ENCODE measurements around the gene ARMC7.

The ARMC7 gene

DNA sequence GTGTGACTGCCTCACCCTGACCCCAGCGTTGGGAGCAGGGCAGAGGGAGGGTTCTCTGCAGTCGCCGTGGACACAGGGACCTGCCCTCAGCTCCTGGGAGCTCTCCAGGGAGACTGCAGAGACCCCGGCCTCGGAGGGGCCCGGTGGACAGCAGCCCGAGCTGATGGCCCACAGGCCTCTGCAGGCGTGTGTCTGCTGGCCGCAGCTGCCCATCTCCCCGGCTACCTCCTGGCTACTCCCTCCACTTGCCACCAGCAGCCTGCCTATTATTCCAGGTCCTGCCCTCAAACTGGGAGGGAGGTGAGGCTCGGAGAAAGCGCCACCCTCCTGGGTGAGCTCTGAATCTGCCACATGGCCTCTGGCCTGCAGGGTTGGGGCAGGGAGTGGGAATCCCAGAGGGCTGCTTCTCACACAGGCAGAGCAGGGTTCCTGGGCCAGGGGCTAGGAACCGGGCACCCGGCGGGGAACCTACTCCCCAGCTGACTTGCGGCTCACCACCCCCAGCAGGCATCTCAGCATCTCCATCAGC lies 14.8 kb upstream of the ARMC7 start:
- FAIRE-seq: no peak
- no peak for DNase-seq (ENCODE audit: insufficient read length, low spot score)
- TF ChIP-seq, protein P1, sequence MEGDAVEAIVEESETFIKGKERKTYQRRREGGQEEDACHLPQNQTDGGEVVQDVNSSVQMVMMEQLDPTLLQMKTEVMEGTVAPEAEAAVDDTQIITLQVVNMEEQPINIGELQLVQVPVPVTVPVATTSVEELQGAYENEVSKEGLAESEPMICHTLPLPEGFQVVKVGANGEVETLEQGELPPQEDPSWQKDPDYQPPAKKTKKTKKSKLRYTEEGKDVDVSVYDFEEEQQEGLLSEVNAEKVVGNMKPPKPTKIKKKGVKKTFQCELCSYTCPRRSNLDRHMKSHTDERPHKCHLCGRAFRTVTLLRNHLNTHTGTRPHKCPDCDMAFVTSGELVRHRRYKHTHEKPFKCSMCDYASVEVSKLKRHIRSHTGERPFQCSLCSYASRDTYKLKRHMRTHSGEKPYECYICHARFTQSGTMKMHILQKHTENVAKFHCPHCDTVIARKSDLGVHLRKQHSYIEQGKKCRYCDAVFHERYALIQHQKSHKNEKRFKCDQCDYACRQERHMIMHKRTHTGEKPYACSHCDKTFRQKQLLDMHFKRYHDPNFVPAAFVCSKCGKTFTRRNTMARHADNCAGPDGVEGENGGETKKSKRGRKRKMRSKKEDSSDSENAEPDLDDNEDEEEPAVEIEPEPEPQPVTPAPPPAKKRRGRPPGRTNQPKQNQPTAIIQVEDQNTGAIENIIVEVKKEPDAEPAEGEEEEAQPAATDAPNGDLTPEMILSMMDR (IDR thresholded peaks at IDR 0.05; ENCODE audit: insufficient read depth, missing control alignments): no peak

DNA sequence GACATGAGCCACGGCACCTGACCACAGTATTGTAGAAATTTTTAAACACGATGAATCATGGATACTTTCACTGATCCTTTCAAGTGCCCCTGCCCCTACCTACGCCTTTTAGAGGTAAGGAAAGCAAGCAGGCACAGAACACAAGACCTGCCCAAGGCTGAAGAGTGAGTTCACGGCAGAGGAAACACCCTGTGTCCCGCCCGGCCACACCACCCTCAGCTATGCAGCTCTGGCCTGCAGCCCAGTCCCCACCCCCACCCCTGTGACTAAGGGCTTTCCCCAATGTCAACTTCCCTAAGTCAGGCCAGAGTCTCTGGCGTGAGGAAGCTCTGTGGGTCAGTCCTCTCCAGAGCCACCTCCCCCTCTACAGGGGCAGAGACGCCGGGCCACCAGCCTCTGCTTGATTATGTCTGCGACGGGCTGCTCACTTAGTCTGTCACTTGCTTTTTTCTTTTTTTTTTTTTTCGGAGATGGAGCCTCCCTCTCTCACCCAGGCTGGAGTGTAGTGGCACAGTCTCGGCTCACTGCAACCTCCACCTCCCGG lies 13.6 kb upstream of the ARMC7 start:
- DNase-seq (ENCODE audit: insufficient read length, low spot score) (no peak), FAIRE-seq (no peak)
- TF ChIP-seq, protein P1 (IDR thresholded peaks at IDR 0.05; ENCODE audit: insufficient read depth, missing control alignments): no peak

DNA sequence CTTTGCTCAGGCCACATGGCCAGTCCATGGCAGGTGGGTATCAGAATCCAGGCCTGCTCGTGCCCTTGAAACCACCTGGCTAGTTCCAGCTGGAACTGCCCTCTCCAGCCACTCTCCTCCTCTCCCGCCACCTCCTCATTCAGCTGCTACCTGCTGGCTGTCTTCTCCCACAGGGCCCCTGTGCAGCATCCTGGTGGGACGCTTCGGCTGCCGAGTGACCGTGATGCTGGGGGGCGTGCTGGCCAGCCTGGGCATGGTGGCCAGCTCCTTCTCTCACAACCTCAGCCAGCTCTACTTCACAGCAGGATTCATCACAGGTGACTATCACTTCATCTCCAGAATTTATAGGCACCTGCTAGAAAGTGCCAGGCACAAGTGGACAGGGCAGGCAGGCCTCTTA lies 11.9 kb upstream of the ARMC7 start:
- no peak for FAIRE-seq
- TF ChIP-seq, protein P1 (IDR thresholded peaks at IDR 0.05; ENCODE audit: insufficient read depth, missing control alignments): no peak
- no peak for DNase-seq (ENCODE audit: insufficient read length, low spot score)

DNA sequence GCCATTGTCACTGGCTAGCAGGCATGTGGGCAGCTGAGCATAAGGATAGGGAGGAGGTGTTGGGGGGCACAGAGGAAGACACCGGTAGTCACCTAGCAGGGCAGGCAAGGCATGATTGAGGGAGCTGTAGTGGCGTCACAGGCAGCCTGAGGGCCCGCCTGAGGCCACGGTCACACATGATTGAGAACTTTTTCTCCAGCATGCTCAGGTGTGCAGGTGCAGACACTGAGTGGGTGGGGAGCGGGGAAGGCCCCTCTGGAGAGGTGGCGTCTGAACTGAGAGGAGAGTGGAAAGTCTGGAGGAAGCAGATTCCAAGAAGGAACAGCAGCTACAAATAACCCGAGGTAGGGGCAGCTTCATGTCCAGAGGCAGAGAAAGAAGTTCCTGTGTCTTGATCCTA lies 10.9 kb upstream of the ARMC7 start:
- FAIRE-seq (no peak), DNase-seq (ENCODE audit: insufficient read length, low spot score) (no peak)
- TF ChIP-seq, protein P1 (IDR thresholded peaks at IDR 0.05; ENCODE audit: insufficient read depth, missing control alignments): no peak

DNA sequence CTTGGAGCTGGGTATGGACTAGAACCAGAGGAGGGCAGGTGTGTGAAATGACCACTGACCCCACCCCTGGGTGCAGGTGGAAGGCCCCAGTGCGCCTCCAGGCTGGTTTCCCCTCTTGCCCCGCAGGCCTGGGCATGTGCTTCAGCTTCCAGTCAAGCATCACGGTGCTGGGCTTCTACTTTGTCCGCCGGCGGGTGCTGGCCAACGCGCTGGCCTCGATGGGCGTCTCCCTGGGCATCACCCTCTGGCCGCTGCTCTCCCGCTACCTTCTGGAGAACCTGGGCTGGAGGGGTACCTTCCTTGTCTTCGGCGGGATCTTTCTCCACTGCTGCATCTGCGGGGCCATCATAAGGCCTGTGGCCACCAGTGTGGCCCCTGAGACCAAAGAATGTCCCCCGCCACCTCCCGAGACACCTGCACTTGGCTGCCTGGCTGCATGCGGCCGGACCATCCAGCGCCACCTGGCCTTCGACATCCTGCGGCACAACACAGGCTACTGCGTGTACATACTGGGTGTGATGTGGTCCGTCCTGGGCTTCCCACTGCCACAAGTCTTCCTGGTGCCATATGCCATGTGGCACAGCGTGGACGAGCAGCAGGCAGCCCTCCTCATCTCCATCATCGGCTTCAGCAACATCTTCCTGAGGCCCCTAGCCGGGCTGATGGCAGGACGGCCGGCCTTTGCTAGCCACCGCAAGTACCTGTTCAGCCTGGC lies 9.7 kb upstream of the ARMC7 start:
- FAIRE-seq (no peak), DNase-seq (ENCODE audit: insufficient read length, low spot score) (no peak)
- TF ChIP-seq, protein P1 (IDR thresholded peaks at IDR 0.05; ENCODE audit: insufficient read depth, missing control alignments): no peak

DNA sequence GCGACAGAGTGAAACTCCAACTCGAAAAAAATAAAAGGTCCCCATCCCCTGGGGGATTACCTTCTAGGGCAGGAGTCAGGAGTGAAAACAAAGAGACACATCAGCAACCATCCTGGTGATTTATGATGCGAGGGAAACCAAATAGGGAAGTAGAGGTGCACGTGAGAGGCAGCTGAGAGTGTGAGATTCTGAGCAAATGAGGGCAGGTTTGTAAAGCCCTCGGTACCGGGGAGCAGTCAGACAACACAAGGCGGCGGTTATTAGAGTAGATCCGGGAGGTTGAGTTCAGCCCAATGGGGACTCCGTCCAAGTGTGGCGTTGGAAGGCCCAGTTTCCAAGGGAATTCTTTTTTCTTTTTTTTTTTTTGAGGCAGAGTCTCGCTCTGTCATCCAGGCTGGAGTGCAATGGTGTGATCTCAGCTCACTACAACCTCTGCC lies 7.4 kb upstream of the ARMC7 start:
- FAIRE-seq (no peak), DNase-seq (ENCODE audit: insufficient read length, low spot score) (no peak)
- TF ChIP-seq, protein P1 (IDR thresholded peaks at IDR 0.05; ENCODE audit: insufficient read depth, missing control alignments): no peak
